Thyroid gland (tissue), 4 donors: ENCODE results near the gene MAP3K8. TPM values are rescaled to one million over a fixed set of nuclear protein-coding genes. Genes with fewer than 3 reads are reported as not detected.

Experiments
- DNase-seq, 2 donors: peaks; one replicate each; pipeline ENCODE4 v3.0.0-alpha.2; 2019
- H3K27ac ChIP-seq, 3 donors: fragments of 200-600 bp; sonication (generic); 1 replicate in 2 of 3; 2 replicates in 1 of 3; pipeline ENCODE4 v1.5.1; 2016 to 2019; ENCODE audit warnings: mild to moderate bottlenecking in 1 of 3, moderate library complexity in 1 of 3
- H3K27me3 ChIP-seq: fragments of 200-600 bp; sonication (generic); one replicate; pipeline ENCODE4 v1.5.1; 2019
- H3K36me3 ChIP-seq, 2 donors: fragments of 200-600 bp; sonication (generic); one replicate each; pipeline ENCODE4 v1.5.1; 2016 to 2019
- H3K4me1 ChIP-seq, 2 donors: fragments of 200-600 bp; sonication (generic); one replicate each; pipeline ENCODE4 v1.5.1; 2017 to 2019
- H3K4me3 ChIP-seq, 3 donors: fragments of 200-600 bp; sonication (generic); replicated peaks in 1 of 3; 1 replicate in 2 of 3; 2 replicates in 1 of 3; pipeline ENCODE4 v1.5.1; 2016; ENCODE audit warnings: mild to moderate bottlenecking in 1 of 3
- H3K9me3 ChIP-seq: fragments of 200-600 bp; sonication (generic); one replicate; pipeline ENCODE4 v1.5.1; 2017
- CTCF ChIP-seq, 6 experiments: fragments of 200-600 bp in 3 of 6; fragments of 450-650 bp in 3 of 6; sonication (generic) in 3 of 6; IDR thresholded peaks; one replicate each; pipeline ENCODE4 v1.5.1; 2016 to 2019; ENCODE audit warnings: antibody characterized with exemption in 6 of 6, mild to moderate bottlenecking in 2 of 6, inconsistent platforms in 1 of 6, moderate library complexity in 1 of 6
- POLR2A ChIP-seq, 2 donors: fragments of 450-650 bp; IDR thresholded peaks; one replicate each; pipeline ENCODE4 v1.6.1; 2017; ENCODE audit warnings: antibody characterized with exemption in 2 of 2, mild to moderate bottlenecking in 2 of 2, moderate library complexity in 1 of 2
- WGBS, 2 donors: methylation state at CpG; one replicate each; pipeline ENCODE4 v1.1.5; 2017; 5-methylcytosine and 5-hydroxymethylcytosine counted together
- intact Hi-C: fragments of 100-400 bp; cut with DNase I; formaldehyde crosslinking; loops from one replicate; pipeline ENCODE4 v1.15.1; 2023
- total RNA-seq, 4 donors: library from RNA; depleted of rRNA; stranded (reverse); fragments of >200 nt; gene quantifications; one replicate each; pipeline ENCODE4 v1.2.3, GENCODE V29; 2016

MAP3K8 gene
- total RNA-seq, 4 donors from 2014 or later: 9.7 to 37.9 (median 22.7) TPM

DNA sequence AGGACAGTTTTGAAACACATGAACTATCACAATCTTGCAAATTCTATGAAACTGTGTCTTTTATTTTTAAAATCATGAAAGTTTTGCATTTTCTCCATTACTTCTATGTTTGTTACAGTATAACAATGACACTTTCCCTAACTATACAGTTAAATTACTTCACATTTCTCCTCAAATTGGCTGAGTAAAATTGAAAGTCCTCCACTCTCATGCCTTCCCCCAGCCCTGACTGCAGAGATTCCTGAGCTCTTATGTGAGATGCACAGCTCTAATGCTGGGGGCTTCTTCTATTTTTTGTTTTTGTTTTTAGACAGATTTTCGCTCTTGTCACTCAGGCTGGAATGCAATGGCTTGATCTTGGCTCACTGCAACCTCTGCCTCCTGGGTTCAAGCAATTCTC, 22.7 kb upstream of the MAP3K8 start:
- WGBS, 2 donors: 96 to 100% methylated on average over 1 of the region's 1 CpG
- intact Hi-C loops: loop anchor here (5.0 kb wide), 2 partner anchors 121 to 181 kb away; no protein-coding TSS in a partner anchor

GRCh38 chr10:30412901-30413300, 21.1 kb upstream of the MAP3K8 start:
- no peaks in the 10 kb centered on the region for H3K4me1 ChIP-seq
- H3K36me3 ChIP-seq: no peaks in the 10 kb centered on the region
- no peaks in the 10 kb centered on the region for H3K9me3 ChIP-seq
- H3K27ac ChIP-seq: no peak overlapping the region
- H3K27me3 ChIP-seq: no peaks in the 10 kb centered on the region
- intact Hi-C loops: loop anchor here (5.0 kb wide), 2 partner anchors 119 to 179 kb away; no protein-coding TSS in a partner anchor
- TF ChIP-seq CTCF (IDR thresholded peaks at IDR 0.05): no peak
- no peak for TF ChIP-seq POLR2A (IDR thresholded peaks at IDR 0.05)
- DNase-seq: no peak
- no peak overlapping the region for H3K4me3 ChIP-seq

More for the DNA sequence above, 22.7 kb upstream of the MAP3K8 start:
- Histone ChIP-seq H3K36me3 (no peaks in the 10 kb centered on the region), H3K27me3 (no peaks in the 10 kb centered on the region), H3K4me3 (no peak overlapping the region), H3K4me1 (no peaks in the 10 kb centered on the region), H3K9me3 (no peaks in the 10 kb centered on the region), H3K27ac (no peak overlapping the region)
- DNase-seq: no peak
- TF ChIP-seq POLR2A (IDR thresholded peaks at IDR 0.05) (no peak), CTCF (IDR thresholded peaks at IDR 0.05) (no peak)

DNA sequence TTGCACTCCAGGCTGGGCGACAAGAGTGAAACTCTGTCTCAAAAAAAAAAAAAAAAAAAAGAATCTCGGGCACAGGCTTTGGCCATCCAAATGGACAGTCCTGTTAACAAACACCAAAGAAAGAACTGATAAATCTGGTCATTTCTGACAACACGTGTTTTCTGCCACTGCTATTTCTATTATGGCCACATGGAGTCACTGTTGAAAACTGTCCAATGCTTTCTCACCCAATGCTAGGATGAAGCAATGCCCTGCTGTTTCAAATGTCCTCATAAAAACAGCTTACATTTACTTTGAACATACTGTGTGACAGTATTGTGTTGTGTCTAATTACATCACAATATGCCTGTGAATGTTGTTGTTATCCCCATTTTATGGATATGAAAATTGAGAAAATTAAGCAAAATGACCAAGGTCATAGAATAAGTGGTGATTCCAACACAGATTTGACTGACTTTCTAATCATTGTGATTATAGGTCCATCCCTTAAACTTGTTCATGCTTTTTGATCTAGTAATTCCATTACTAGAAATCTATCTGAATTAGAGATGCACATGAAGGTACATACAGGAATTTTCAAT, 19.9 kb upstream of the MAP3K8 start:
- H3K4me1 ChIP-seq: peaks cover 0 to 8% of the 10 kb centered on the region in 2 donors
- TF ChIP-seq CTCF (IDR thresholded peaks at IDR 0.05) (peak; percentile 56 to 95 (median 80)), POLR2A (IDR thresholded peaks at IDR 0.05) (no peak)
- peak in 1 of 2 donors; percentile 8 for DNase-seq
- H3K27me3 ChIP-seq: no peaks in the 10 kb centered on the region
- WGBS, 2 donors: 31 to 34% methylated on average over 3 of the region's 3 CpGs
- no peaks in the 10 kb centered on the region for H3K9me3 ChIP-seq
- intact Hi-C loops: loop anchor here (5.0 kb wide), 2 partner anchors 118 to 178 kb away; no protein-coding TSS in a partner anchor
- no peak overlapping the region for H3K27ac ChIP-seq
- no peaks in the 10 kb centered on the region for H3K36me3 ChIP-seq
- no peak overlapping the region for H3K4me3 ChIP-seq

DNA sequence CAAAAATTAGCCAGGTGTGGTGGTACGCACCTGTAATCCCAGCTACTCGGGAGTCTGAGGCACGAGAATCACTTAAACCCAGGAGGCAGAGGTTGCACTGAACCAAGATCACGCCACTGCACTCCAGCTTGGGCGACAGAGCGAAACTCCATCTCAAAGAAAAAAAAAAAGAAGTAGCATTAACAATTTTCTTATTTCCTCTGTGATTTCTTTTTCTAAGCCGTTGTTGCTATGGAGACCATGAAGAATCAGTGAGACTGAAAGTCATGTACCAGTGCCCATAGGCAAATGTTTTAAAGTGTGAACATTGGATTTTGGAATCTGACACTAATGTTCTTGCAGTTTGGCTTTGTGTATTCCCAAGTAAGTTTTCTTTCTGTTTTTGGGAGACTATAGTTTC, 18.4 kb upstream of the MAP3K8 start:
- intact Hi-C loops: no loop called here
- H3K36me3 ChIP-seq: no peaks in the 10 kb centered on the region
- no peak for DNase-seq
- peaks cover 0 to 8% of the 10 kb centered on the region in 2 donors for H3K4me1 ChIP-seq
- no peaks in the 10 kb centered on the region for H3K9me3 ChIP-seq
- no peaks in the 10 kb centered on the region for H3K27me3 ChIP-seq
- H3K4me3 ChIP-seq: no peak overlapping the region
- 82 to 87% methylated on average over 7 of the region's 7 CpGs for WGBS, 2 donors
- no peak for TF ChIP-seq POLR2A (IDR thresholded peaks at IDR 0.05)
- TF ChIP-seq CTCF (IDR thresholded peaks at IDR 0.05): no peak
- no peak overlapping the region for H3K27ac ChIP-seq

DNA sequence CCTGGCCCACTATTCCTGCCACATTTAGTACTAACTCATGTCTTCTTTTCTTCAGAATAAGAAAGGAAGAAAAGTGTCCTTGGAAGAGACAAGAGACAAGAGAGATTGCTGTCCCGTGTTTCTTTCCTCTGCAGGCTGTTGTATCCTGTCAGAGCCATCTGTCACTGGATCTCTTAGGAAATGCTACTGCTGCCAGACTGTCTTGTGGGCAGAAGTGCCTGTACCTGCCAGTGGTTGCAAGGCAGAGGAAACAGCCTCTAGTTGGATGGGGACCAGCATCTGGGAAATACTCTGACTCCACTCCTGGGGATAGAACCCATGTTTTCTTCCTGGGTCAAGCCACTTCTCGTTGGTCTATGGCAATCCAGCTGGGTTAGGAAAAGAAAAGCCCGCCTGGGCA, 16.7 kb upstream of the MAP3K8 start:
- Histone ChIP-seq H3K36me3 (no peaks in the 10 kb centered on the region), H3K4me3 (no peak overlapping the region), H3K9me3 (no peaks in the 10 kb centered on the region), H3K27ac (no peak overlapping the region), H3K4me1 (peaks cover 0 to 12% of the 10 kb centered on the region in 2 donors), H3K27me3 (no peaks in the 10 kb centered on the region)
- intact Hi-C loops: no loop called here
- TF ChIP-seq CTCF (IDR thresholded peaks at IDR 0.05) (no peak), POLR2A (IDR thresholded peaks at IDR 0.05) (no peak)
- no peak for DNase-seq
- 88 to 95% methylated on average over 3 of the region's 3 CpGs for WGBS, 2 donors
